Activated T-cell treated with anti-CD3 and anti-CD28 coated beads, Interleukin-2, amount 50 U/mL, for 72 hours (primary cell): ENCODE results near the gene SCARB2. TPM values are rescaled to one million over a fixed set of nuclear protein-coding genes. Genes with fewer than 3 reads are reported as not detected.
A peak's percentile ranks its signal among the peaks of the same experiment; 100 is the strongest.

Experiments used
- ATAC-seq, 2 donors: fragments of 150-1000 bp; cut with Tn5 transposase; replicated peaks in 1 of 2; 2 replicates each; pipeline ENCODE4 v1.10.0; 2021; ENCODE audit warnings: moderate library complexity in 2 of 2, mild to moderate bottlenecking in 1 of 2
- DNase-seq, 2 donors: peaks; one replicate each; pipeline ENCODE4 v3.0.0; 2021 to 2022; ENCODE audit warnings: mixed read lengths in 1 of 2
- H3K27ac Mint-ChIP-seq: one replicate; pipeline ENCODE4 v1.8.0; 2022; ENCODE audit warnings: mild to moderate bottlenecking, moderate library complexity, mixed read lengths
- H3K27me3 Mint-ChIP-seq: one replicate; pipeline ENCODE4 v1.8.0; 2022; ENCODE audit warnings: low read depth, mixed read lengths
- H3K36me3 Mint-ChIP-seq, 2 donors: one replicate each; pipeline ENCODE4 v1.8.0; 2022; ENCODE audit warnings: mixed read lengths in 2 of 2, mild to moderate bottlenecking in 1 of 2; ENCODE audit not compliant: insufficient read depth in 2 of 2
- H3K4me1 Mint-ChIP-seq: one replicate; pipeline ENCODE4 v1.8.0; 2022; ENCODE audit warnings: low read depth, mixed read lengths
- H3K4me3 Mint-ChIP-seq, 2 donors: one replicate each; pipeline ENCODE4 v1.8.0; 2022; ENCODE audit warnings: mild to moderate bottlenecking in 2 of 2, mixed read lengths in 2 of 2, moderate library complexity in 2 of 2
- H3K9me3 Mint-ChIP-seq, 2 donors: one replicate each; pipeline ENCODE4 v1.8.0; 2022; ENCODE audit warnings: mixed read lengths in 2 of 2
- total RNA-seq, 2 donors: library from RNA; stranded (reverse); gene quantifications; one replicate each; pipeline ENCODE4 v1.2.3, GENCODE V29; 2022

Gene SCARB2
- total RNA-seq, 2 donors from 2014 or later: 5.1 to 8.1 TPM

GRCh38 chr4:76240236-76240635, 26.6 kb upstream of the SCARB2 start:
- Mint-ChIP-seq H3K4me1 (no peaks in the 10 kb centered on the region), H3K27ac (no peak overlapping the region), H3K36me3 (peaks cover 4 to 10% of the 10 kb centered on the region in 2 donors), H3K4me3 (no peak overlapping the region), H3K27me3 (peaks cover 20% of the 10 kb centered on the region), H3K9me3 (peaks cover 13 to 15% of the 10 kb centered on the region in 2 donors)
- DNase-seq: no peak
- no peak for ATAC-seq

GRCh38 chr4:76238701-76239100, 25.1 kb upstream of the SCARB2 start:
- no peak overlapping the region for H3K4me3 Mint-ChIP-seq
- H3K4me1 Mint-ChIP-seq: no peaks in the 10 kb centered on the region
- DNase-seq: no peak
- H3K27me3 Mint-ChIP-seq: peaks cover 10% of the 10 kb centered on the region
- peaks cover 4 to 10% of the 10 kb centered on the region in 2 donors for H3K36me3 Mint-ChIP-seq
- ATAC-seq: no peak
- H3K9me3 Mint-ChIP-seq: peaks cover 13% of the 10 kb centered on the region in 2 donors
- no peak overlapping the region for H3K27ac Mint-ChIP-seq

- no peak overlapping the region for H3K4me3 Mint-ChIP-seq
- ATAC-seq: no peak
- peaks cover 5% of the 10 kb centered on the region for H3K27me3 Mint-ChIP-seq
- no peak overlapping the region for H3K27ac Mint-ChIP-seq
- H3K36me3 Mint-ChIP-seq: peaks cover 4 to 10% of the 10 kb centered on the region in 2 donors
- H3K4me1 Mint-ChIP-seq: no peaks in the 10 kb centered on the region
- no peak for DNase-seq
- H3K9me3 Mint-ChIP-seq: peaks cover 13% of the 10 kb centered on the region in 2 donors
Measured at GRCh38 chr4:76238236-76238635, 24.6 kb upstream of the SCARB2 start.

GRCh38 chr4:76235915-76236314, 22.3 kb upstream of the SCARB2 start:
- peaks cover 11 to 12% of the 10 kb centered on the region in 2 donors for H3K9me3 Mint-ChIP-seq
- no peak overlapping the region for H3K4me3 Mint-ChIP-seq
- peaks cover 4 to 8% of the 10 kb centered on the region in 2 donors for H3K36me3 Mint-ChIP-seq
- DNase-seq: no peak
- H3K4me1 Mint-ChIP-seq: no peaks in the 10 kb centered on the region
- H3K27me3 Mint-ChIP-seq: peaks cover 5% of the 10 kb centered on the region
- no peak overlapping the region for H3K27ac Mint-ChIP-seq
- no peak for ATAC-seq

GRCh38 chr4:76235407-76235806, 21.8 kb upstream of the SCARB2 start:
- DNase-seq (no peak), ATAC-seq (no peak)
- Mint-ChIP-seq H3K27me3 (peaks cover 4% of the 10 kb centered on the region), H3K4me3 (no peak overlapping the region), H3K4me1 (no peaks in the 10 kb centered on the region), H3K9me3 (peaks cover 6 to 9% of the 10 kb centered on the region in 2 donors), H3K27ac (no peak overlapping the region), H3K36me3 (peaks cover 0 to 3% of the 10 kb centered on the region in 2 donors)

- Mint-ChIP-seq H3K4me1 (no peaks in the 10 kb centered on the region), H3K27me3 (no peaks in the 10 kb centered on the region)
Measured at GRCh38 chr4:76234679-76235044, 21.0 kb upstream of the SCARB2 start.

GRCh38 chr4:76233967-76234678, 20.5 kb upstream of the SCARB2 start:
- no peak overlapping the region for H3K4me3 Mint-ChIP-seq
- H3K27me3 Mint-ChIP-seq: no peaks in the 10 kb centered on the region
- H3K9me3 Mint-ChIP-seq: peaks cover 2 to 5% of the 10 kb centered on the region in 2 donors
- no peaks in the 10 kb centered on the region for H3K4me1 Mint-ChIP-seq
- no peak for DNase-seq
- no peak overlapping the region for H3K27ac Mint-ChIP-seq
- peaks cover 0 to 6% of the 10 kb centered on the region in 2 donors for H3K36me3 Mint-ChIP-seq
- no peak for ATAC-seq

More at GRCh38 chr4:76234679-76235044, 21.0 kb upstream of the SCARB2 start:
- H3K4me3 Mint-ChIP-seq: no peak overlapping the region
- H3K9me3 Mint-ChIP-seq: peaks cover 3 to 6% of the 10 kb centered on the region in 2 donors
- peaks cover 0 to under 1% of the 10 kb centered on the region in 2 donors for H3K36me3 Mint-ChIP-seq
- H3K27ac Mint-ChIP-seq: no peak overlapping the region
- ATAC-seq (no peak), DNase-seq (no peak)

GRCh38 chr4:76233529-76233928, 19.9 kb upstream of the SCARB2 start:
- ATAC-seq (no peak), DNase-seq (no peak)
- peaks cover 2 to 11% of the 10 kb centered on the region in 2 donors for H3K36me3 Mint-ChIP-seq
- no peaks in the 10 kb centered on the region for H3K4me1 Mint-ChIP-seq
- H3K4me3 Mint-ChIP-seq: no peak overlapping the region
- no peak overlapping the region for H3K27ac Mint-ChIP-seq
- peaks cover 4 to 10% of the 10 kb centered on the region in 2 donors for H3K9me3 Mint-ChIP-seq
- no peaks in the 10 kb centered on the region for H3K27me3 Mint-ChIP-seq

- H3K27ac Mint-ChIP-seq: no peak overlapping the region
- ATAC-seq: no peak
Measured at GRCh38 chr4:76233083-76233482, 19.5 kb upstream of the SCARB2 start.

GRCh38 chr4:76232681-76233080, 19.1 kb upstream of the SCARB2 start:
- Mint-ChIP-seq H3K27ac (no peak overlapping the region), H3K36me3 (peaks cover 5 to 11% of the 10 kb centered on the region in 2 donors), H3K4me1 (no peaks in the 10 kb centered on the region), H3K9me3 (peaks cover 2 to 8% of the 10 kb centered on the region in 2 donors), H3K27me3 (no peaks in the 10 kb centered on the region), H3K4me3 (no peak overlapping the region)
- DNase-seq: no peak
- no peak for ATAC-seq

More at GRCh38 chr4:76233083-76233482, 19.5 kb upstream of the SCARB2 start:
- H3K4me1 Mint-ChIP-seq: no peaks in the 10 kb centered on the region
- H3K4me3 Mint-ChIP-seq: no peak overlapping the region
- H3K36me3 Mint-ChIP-seq: peaks cover 2 to 11% of the 10 kb centered on the region in 2 donors
- no peaks in the 10 kb centered on the region for H3K27me3 Mint-ChIP-seq
- DNase-seq: no peak
- H3K9me3 Mint-ChIP-seq: peaks cover 4 to 10% of the 10 kb centered on the region in 2 donors

GRCh38 chr4:76226418-76226817, 12.8 kb upstream of the SCARB2 start:
- Mint-ChIP-seq H3K36me3 (peaks cover 5 to 11% of the 10 kb centered on the region in 2 donors), H3K4me1 (no peaks in the 10 kb centered on the region), H3K27me3 (no peaks in the 10 kb centered on the region), H3K27ac (no peak overlapping the region), H3K9me3 (peaks cover 2 to 7% of the 10 kb centered on the region in 2 donors), H3K4me3 (no peak overlapping the region)
- no peak for DNase-seq
- ATAC-seq: no peak

GRCh38 chr4:76224171-76224570, 10.5 kb upstream of the SCARB2 start:
- H3K9me3 Mint-ChIP-seq: peaks cover 2 to 6% of the 10 kb centered on the region in 2 donors
- H3K27me3 Mint-ChIP-seq: no peaks in the 10 kb centered on the region
- no peak overlapping the region for H3K27ac Mint-ChIP-seq
- H3K4me3 Mint-ChIP-seq: no peak overlapping the region
- DNase-seq: no peak
- ATAC-seq: no peak
- H3K36me3 Mint-ChIP-seq: peaks cover 5% of the 10 kb centered on the region in 2 donors
- peaks cover 4% of the 10 kb centered on the region for H3K4me1 Mint-ChIP-seq

GRCh38 chr4:76219299-76220055, 5.9 kb upstream of the SCARB2 start:
- H3K4me3 Mint-ChIP-seq: no peak overlapping the region
- H3K27me3 Mint-ChIP-seq: no peaks in the 10 kb centered on the region
- peak in 1 of 2 donors; percentile 52 for ATAC-seq
- no peak overlapping the region for H3K27ac Mint-ChIP-seq
- H3K9me3 Mint-ChIP-seq: no peaks in the 10 kb centered on the region
- no peak for DNase-seq
- H3K36me3 Mint-ChIP-seq: no peaks in the 10 kb centered on the region
- peaks cover 10% of the 10 kb centered on the region for H3K4me1 Mint-ChIP-seq
